ENCODE data around the gene ACBD6. TPM values are rescaled to one million over a fixed set of nuclear protein-coding genes. Genes with fewer than 3 reads are reported as not detected.

ACBD6 gene
- total RNA-seq, 6 experiments from 2014 or later, result 21.1 to 29.5 (median 27.0) TPM

DNA sequence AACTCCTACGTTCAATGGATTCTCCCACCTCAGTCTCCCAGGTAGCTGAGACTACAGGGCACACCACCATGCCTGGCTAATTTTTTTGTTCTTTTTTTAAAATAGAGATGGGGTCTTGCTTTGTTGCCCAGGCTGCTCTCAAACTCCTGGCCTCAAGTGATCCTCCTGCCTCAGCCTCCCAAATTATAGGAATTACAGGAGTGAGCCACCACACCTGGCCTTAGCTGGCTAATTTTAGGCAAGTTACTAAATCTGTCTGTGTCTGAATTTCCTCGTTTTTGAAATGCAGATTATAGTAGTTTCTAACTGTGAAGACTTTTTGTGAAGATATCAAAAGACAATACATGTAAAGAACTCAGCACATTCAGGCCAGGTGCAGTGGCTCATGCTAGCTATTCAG, 13.7 kb downstream of the ACBD6 start:
- Mint-ChIP-seq H3K4me3 (no peak overlapping the region), H3K9me3 (no peaks in the 10 kb centered on the region), H3K27me3 (ENCODE audit: insufficient read depth) (no peaks in the 10 kb centered on the region), H3K27ac (no peak overlapping the region), H3K4me1 (ENCODE audit: low read depth) (peaks cover 7% of the 10 kb centered on the region), H3K36me3 (ENCODE audit: low read depth) (no peaks in the 10 kb centered on the region; the same call in 1 of the 2 replicates)
- TF ChIP-seq, protein P1, sequence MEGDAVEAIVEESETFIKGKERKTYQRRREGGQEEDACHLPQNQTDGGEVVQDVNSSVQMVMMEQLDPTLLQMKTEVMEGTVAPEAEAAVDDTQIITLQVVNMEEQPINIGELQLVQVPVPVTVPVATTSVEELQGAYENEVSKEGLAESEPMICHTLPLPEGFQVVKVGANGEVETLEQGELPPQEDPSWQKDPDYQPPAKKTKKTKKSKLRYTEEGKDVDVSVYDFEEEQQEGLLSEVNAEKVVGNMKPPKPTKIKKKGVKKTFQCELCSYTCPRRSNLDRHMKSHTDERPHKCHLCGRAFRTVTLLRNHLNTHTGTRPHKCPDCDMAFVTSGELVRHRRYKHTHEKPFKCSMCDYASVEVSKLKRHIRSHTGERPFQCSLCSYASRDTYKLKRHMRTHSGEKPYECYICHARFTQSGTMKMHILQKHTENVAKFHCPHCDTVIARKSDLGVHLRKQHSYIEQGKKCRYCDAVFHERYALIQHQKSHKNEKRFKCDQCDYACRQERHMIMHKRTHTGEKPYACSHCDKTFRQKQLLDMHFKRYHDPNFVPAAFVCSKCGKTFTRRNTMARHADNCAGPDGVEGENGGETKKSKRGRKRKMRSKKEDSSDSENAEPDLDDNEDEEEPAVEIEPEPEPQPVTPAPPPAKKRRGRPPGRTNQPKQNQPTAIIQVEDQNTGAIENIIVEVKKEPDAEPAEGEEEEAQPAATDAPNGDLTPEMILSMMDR (IDR thresholded peaks at IDR 0.05), result no peak
- DNase-seq, result no peak

DNA sequence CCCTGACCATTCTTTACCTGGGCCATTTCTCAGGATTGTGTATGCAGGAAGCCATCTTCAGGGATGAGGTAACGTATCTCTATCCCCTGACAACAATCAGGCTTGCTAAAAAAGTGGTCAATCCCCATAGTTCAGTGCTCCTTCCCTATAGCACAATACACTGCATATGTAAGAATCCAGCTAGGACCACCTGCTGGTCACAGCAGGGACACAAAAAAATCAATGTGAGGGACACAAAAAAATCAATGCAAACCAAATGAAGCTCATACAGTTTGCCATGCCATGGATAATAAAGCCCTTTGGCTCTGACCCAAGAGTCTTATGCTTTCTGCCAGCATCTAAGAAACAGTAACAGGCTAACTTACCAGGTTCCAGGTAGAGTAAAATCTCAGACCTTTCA, 16.3 kb downstream of the ACBD6 start:
- Mint-ChIP-seq H3K36me3 (ENCODE audit: low read depth) (no peaks in the 10 kb centered on the region), H3K4me3 (no peak overlapping the region), H3K4me1 (ENCODE audit: low read depth) (peaks cover 10% of the 10 kb centered on the region), H3K9me3 (no peaks in the 10 kb centered on the region), H3K27ac (no peak overlapping the region), H3K27me3 (ENCODE audit: insufficient read depth) (no peaks in the 10 kb centered on the region)
- TF ChIP-seq, protein P1 (IDR thresholded peaks at IDR 0.05), result 0 out of 2 replicates have a peak, but pooled peaks have one; percentile 14
- no peak for DNase-seq

DNA sequence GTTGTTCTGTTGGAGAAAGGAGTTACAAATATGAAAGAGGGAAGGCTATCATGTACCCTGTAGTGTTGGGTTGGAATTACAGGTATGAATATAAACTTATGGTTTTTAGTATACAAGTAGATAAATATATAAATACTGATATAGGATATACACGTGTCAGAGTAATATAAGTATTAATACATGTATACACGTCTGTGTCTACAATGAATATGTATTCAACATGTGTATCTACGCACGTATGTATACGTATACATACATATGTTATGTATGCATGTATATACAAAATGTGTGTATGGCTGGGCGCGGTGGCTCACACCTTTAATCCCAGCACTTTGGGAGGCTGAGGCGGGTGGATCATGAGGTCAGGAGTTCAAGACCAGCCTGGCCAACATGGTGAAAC, 17.9 kb downstream of the ACBD6 start:
- Mint-ChIP-seq H3K9me3 (no peaks in the 10 kb centered on the region), H3K36me3 (ENCODE audit: low read depth) (peaks cover under 1% of the 10 kb centered on the region), H3K4me1 (ENCODE audit: low read depth) (peaks cover 10% of the 10 kb centered on the region), H3K4me3 (no peak overlapping the region), H3K27me3 (ENCODE audit: insufficient read depth) (no peaks in the 10 kb centered on the region), H3K27ac (no peak overlapping the region)
- TF ChIP-seq, protein P1 (IDR thresholded peaks at IDR 0.05), result no peak
- no peak for DNase-seq

DNA sequence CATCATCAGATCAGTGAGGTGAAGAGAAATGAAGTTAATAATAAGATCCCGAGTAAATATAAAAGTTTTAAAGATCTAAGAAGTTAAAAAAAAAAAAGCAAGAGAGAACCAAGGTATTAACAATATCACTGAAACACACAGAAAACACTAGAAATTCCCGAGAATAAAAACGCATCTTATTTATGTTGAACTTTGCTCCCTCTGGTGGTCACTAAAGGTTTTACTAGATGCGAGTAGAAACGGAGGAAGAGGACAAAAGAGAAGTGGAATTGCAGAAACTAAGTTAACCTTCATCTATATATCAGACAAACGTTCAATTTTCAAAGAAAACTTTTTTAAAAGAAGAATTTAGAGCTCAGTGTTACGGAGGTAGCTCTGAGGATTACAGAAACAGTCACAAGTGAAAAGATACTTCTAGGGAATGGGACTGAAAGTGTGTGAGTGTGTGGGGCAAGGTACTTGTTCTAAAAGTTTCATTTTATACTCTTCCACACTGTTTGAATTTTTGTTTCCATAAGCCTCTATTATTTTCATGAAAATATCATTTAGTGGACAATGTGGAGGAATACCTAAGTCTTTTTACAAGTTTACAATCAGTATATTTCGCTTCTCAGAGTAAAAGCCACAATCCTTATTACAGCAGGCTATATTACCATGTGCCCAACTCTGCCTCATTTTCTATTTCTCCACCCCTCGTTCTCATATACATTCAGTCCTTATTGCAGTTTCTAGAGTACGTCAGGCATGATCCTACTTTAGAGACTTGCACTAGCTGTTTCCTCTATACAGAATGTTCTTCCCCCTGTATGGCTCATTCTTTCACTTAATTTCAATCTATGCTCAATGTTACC, 19.7 kb downstream of the ACBD6 start:
- H3K4me3 Mint-ChIP-seq, result peak overlapping the region; percentile 59
- DNase-seq, result peak; percentile 56
- H3K27ac Mint-ChIP-seq, result no peak overlapping the region; the same call in 1 of the 2 replicates

DNA sequence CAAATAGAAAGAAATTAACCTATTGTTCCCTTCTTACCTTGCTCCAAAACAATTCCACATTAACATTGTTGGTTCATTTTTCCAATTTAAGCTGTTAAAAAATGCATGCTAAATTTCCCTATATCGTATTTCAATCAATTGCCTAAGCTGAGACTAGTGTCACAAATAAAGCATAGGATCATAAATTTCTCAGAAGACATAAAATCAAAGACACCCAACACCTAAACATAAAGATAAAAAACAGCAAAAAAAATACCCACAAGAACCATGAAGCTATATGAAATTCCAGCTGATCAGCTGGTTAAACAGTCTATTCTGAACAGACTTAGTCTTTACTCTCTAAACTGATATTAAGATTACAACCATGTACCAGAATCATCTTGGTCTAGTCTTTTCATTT, 32.3 kb downstream of the ACBD6 start:
- TF ChIP-seq, protein P1 (IDR thresholded peaks at IDR 0.05), result no peak
- no peaks in the 10 kb centered on the region for H3K27me3 Mint-ChIP-seq (ENCODE audit: insufficient read depth)
- H3K36me3 Mint-ChIP-seq (ENCODE audit: low read depth), result peaks cover 8% of the 10 kb centered on the region

More for the DNA sequence above, 19.7 kb downstream of the ACBD6 start:
- Mint-ChIP-seq H3K36me3 (ENCODE audit: low read depth) (peaks cover 8% of the 10 kb centered on the region), H3K27me3 (ENCODE audit: insufficient read depth) (no peaks in the 10 kb centered on the region), H3K4me1 (ENCODE audit: low read depth) (peaks cover 10% of the 10 kb centered on the region), H3K9me3 (no peaks in the 10 kb centered on the region)
- TF ChIP-seq, protein P1 (IDR thresholded peaks at IDR 0.05), result peak; percentile 92

More for the DNA sequence above, 32.3 kb downstream of the ACBD6 start:
- Mint-ChIP-seq H3K4me3 (no peak overlapping the region), H3K4me1 (ENCODE audit: low read depth) (no peaks in the 10 kb centered on the region), H3K9me3 (peaks cover 3% of the 10 kb centered on the region; the same call in 1 of the 2 replicates), H3K27ac (no peak overlapping the region)
- DNase-seq, result no peak
